Pulmonary artery endothelial cell (primary cell): ENCODE data around the gene H1-8. TPM values are rescaled to one million over a fixed set of nuclear protein-coding genes. Genes with fewer than 3 reads are reported as not detected.
A peak's percentile ranks its signal among the peaks of the same experiment; 100 is the strongest.

Experiments
- DNase-seq: peaks from one replicate; pipeline ENCODE4 v3.0.0-alpha.2; 2011; ENCODE audit warnings: low read depth, low spot score
- total RNA-seq: library from RNA; depleted of rRNA; stranded (reverse); fragments of >200 nt; gene quantifications from 2 replicates; pipeline ENCODE4 v1.2.3, GENCODE V29; 2014

H1-8 gene
- total RNA-seq, 1 donor from 2014 or later = not detected

- no peak for DNase-seq
Observed at GRCh38 chr3:129555616-129556357, 12.8 kb downstream of the H1-8 start.

GRCh38 chr3:129556358-129556695 is 13.4 kb downstream of the H1-8 start:
- no peak for DNase-seq

DNA sequence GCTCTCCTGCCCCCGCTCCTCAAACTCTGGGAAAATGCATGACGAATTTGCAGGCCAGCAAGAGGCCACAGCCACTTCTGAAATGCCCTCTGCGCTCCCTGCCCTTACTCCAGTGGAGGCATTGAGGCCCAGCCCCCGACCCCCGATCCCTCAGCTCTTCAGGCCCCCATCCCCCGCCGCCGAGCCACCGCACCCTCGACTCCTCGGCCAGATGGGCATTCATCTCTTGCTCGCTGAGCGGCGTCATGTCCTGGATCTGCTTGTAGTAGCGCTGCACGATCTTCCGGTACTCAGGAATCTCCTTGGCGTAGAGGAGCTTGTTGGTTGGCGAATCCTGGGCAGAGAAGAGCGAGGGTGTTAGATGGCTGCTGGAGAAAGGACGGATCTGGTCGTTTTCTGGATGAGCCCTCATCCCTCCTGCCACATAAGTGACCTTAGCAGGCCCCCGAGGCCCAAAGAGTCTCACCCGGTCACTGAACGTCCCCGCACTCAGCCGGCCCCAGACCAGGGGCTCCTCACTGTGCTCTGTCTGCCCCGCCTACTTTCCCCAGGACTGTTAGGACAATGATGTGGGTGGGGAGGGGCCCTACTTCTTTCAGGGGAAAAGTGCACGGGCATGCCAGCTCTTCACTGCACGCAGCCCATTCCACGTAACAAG is 14.0 kb downstream of the H1-8 start:
- DNase-seq = no peak

DNA sequence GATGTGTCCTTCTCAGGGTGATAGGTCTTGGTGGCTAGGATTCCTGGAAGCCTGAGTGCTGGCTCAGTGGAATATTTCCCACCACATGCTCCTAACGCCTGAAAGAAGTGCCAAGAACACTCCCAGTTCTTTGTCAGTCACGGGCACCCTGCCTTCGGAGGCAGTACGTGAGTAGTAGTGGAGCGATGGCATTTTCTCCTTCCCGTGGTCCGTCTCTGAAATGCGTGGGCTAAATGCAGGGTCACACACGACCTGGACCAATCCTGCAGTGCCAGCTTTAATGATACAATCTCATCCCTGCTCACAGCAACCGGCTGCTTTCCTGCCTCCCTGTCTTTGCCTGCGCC is 14.5 kb downstream of the H1-8 start:
- DNase-seq = no peak

DNA sequence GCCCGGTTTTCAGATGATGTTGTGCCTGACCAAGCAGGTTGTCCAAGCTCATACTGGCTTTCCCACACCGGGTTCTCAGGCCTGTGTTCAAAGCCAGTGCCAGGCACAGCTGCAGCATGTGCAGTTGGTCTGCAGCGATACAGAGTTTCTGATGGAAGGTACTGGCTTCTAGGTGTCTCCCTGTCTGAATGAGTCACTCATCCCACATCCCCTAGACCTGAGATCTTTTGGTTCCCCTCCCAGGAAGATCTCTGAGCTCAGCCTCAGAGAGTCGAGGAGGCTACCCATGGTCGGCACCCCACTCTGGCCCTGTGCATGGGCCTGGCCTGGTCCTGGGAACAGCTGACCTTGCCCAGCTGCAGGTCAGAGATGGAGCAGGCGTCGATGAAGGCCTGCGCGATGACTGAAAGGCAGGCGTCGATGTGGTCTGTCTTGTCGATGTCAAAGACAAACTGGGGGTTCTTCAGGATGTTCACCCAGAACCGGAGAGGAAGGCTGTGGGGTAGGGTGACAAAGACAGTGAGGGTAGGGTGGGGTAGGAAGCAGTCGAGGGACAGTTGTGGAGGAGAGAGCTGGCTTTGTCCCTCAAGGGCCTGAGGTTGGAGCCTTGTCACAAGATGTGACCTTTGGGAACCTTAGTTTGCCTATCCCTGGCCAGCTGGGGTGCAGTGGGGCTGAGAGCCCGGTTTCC is 15.3 kb downstream of the H1-8 start:
- no peak for DNase-seq

GRCh38 chr3:129558772-129559564 is 16.0 kb downstream of the H1-8 start:
- DNase-seq = no peak

DNA sequence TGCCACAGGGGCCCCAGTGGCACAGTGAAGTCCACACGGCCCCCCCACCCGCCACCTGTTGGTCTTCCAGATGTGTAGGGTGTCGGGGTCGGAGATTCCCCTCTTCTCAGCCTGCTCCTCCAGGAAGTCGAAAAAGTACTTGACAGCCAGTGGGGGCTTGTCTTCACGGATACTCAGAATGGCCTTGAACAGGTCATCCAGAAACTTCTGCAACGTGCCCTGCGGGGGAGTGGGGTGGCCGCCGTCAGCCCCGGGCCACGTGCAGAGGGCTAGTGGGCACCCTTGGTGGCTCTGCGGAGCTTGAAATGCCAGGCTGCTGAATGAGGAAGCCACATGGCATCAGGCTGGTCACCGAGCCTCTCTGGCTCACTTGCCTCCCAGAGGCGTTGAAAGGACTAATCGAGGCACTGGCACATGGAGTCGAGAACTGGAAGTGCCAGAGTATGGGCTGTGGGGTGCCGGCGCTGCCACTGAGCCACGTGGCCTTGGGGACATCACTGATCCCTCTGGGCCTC is 16.6 kb downstream of the H1-8 start:
- no peak for DNase-seq

DNA sequence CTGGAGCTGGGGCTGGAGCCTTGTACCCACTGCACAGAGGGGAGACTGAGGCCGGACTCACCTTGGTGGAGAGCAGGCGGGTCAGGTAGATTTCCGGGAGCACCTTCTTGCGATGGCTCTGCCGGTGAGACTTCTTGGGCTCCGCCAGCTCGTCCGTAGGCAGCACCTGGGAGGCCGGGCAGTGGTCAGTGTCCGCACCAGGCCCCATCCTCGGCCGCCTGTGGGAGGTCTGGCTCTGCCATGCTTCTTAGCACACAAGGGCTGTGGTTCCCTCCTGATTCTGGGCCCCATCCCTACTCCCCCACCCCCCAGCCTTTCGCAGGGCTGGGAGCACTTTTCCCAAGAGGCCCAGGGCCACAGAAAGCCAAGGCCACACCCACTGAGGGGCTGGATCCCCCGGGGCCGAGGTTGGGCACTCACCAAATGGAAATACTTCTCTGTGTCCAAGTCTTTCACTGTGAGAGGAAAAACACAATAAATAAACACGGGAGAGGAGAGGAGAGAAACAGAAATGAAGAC is 17.4 kb downstream of the H1-8 start:
- no peak for DNase-seq

DNA sequence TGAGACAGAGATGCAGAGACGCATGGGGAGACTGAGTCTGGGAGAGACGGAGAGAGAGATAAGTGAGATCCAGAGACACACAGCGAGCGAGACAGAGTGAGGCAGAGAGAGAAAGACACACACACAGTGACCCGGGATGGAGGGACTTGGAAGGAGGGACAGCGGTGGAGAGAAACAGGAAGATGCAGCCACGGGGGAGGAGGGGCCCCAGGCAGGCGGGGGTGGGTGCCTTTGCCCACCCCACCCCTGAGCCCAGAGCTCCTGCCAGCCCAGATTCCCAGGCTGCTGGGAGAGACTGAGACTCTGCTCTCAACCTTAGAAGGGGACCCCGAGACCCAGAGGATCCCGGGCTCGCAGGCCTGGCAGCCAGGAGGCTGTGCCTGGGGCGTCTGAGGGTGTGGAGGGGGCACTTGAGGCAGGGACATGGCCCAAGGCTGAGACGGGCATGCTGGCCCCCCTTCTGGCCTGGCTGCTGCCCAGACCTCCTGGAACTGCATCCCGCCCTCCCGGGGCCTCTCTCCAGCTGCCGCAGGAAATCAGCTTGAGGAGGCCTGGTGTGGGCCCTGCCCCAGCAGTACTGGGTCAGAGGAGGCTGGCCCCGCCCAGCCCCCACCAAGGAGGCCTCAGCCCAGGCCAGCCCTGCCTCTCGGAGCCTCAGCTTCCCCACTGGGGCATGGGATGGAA is 18.1 kb downstream of the H1-8 start:
- peak; percentile 51 for DNase-seq

DNA sequence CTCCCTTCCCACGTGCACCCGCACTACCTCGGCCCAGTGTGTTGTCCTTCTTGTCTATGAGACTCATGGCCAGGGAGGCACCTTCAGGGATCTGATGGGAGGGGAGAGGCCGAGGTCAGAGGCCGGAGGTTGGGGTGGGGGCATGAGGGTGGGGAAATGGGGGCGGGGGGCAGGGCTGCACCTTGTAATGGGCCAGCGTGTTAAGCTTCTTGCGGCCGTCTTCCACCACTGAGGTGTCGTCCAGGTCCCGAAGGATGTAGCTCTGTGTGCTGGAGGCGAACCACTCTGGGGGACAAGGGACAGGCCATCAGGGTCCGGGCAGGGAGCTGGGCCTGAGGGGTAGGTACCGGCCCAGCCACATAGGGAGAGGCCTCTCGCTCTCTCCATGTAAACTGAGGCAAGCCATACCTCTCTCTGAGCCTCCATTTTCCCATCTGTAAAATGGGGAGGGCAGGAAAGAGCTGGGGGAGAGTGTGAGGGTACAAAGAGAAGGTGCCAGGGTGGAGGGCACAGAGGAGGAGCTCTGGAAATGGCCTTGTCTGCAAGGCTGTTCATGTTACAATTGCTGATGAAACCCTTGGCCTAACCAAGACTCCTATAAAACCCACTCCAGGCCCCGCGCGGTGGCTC is 18.8 kb downstream of the H1-8 start:
- DNase-seq = no peak

GRCh38 chr3:129562803-129563202 is 19.8 kb downstream of the H1-8 start:
- DNase-seq = no peak

- DNase-seq = no peak
Observed at GRCh38 chr3:129563332-129563731, 20.4 kb downstream of the H1-8 start.

GRCh38 chr3:129563850-129564535 is 21.0 kb downstream of the H1-8 start:
- DNase-seq = no peak

DNA sequence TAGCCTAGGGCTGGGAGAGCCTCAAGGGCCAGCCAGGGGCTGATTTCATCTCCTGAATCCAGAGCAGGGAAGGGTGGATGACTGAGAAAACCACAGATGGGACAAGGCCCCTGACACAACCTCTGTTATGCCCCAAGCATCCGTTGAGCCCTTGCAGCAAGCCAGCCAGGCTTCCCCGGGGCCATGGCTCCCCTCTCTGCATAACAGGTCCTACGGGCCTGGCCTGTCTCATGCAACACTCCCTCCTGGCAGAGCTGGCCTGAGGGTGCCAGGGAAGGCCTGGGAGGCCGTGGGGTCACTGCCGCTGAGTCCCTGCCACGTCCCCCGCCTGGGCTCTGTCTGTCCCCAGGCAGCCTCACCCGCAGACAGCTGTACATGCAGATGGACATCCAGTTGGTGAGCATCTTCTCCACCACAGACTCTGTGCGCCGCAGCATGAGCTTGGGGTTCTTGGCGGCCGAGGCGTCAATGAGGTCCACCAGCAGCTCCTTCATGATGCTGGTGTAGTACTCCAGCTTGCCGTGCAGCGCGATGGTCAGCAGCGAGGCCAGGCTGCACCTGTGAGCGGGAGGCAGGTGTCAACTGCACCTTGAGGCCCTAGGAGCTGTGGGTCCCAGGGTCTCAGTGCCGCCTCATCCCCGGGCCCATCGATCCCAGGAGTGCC is 22.1 kb downstream of the H1-8 start:
- no peak for DNase-seq

DNA sequence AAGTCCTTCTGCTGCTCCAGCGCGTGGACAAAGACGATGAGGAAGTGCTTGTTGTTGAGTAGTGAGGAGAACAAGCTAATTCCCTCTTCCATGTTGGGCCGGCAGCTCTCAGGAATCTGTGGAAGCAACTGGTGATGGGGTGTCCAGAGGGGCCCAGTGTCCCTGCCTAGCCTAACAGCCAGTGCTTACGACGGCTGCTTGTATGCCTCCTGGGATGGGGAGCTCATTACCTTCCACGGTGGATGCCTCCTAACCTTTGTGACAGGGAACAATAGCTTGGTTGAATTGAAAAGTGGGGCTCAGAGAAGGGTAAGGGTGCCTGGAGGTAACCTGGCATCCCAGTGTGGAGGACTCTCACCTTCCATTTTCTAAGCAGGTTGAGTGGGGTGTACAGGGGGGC is 22.9 kb downstream of the H1-8 start:
- DNase-seq = no peak

DNA sequence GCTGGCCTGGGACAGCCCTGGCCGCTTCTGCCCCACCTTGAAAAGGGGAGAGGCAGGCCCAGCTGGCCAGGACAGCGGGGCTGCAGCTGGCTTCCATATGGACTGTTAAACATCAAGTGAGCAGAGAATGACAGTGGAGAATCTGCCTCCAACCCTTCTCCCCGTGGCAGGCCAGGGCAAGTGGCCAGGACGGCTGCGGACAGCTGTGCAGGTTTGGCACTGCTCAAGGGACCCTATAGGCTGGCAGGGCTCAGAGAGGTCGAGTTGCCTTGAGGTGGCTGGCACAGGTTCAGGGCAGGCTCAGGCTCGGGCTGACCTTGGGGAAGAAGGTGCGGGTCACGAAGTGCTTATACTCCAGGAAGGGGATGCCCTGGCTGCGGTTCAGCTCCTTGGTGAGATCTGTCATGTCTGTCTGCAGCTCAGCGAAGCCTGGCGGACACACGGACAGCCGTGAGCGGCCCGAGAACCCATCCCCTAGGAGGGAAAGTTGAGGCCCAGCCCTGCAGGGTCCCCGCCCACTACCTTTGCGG is 24.3 kb downstream of the H1-8 start:
- DNase-seq = no peak

DNA sequence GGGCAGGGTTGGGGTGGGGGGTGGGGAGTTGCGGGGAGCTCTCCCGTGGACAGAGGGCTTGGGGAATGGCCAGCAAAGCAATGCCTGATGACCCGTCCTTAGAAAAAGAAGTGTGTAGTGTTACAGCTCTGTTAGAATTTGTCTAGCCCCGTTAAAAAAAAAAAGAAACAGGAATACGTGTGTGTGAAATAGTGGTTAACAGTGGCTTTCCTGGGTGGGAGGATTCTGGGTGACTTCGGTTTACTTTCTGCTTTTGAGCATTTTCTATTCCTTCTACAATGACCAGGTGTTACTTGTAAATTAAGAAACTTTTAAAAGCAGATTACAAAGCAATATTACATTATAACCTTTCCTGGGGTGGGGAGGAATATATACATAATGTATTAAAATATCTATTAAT is 25.0 kb downstream of the H1-8 start:
- no peak for DNase-seq

- DNase-seq = no peak
Observed at GRCh38 chr3:129569856-129570255, 26.9 kb downstream of the H1-8 start.
